NCI-H2107 treated with DMSO at 0.1 percent for 48 hours (cell line): ENCODE measurements around the gene EMC10.

Experiments
- DNase-seq: peaks from one replicate; lab custom pipeline; 2025; ENCODE audit not compliant: unreplicated experiment; lab: John Stamatoyannopoulos, UW

The EMC10 gene

GRCh38 chr19:50477751-50478515 lies 1.6 kb downstream of the EMC10 start:
- no peak for DNase-seq

- DNase-seq: no peak
These were observed 2.8 kb downstream of the EMC10 start for GRCh38 chr19:50478901-50479715.

GRCh38 chr19:50479761-50480251 lies 3.5 kb downstream of the EMC10 start:
- DNase-seq: no peak

GRCh38 chr19:50480281-50481111 lies 4.2 kb downstream of the EMC10 start:
- no peak for DNase-seq

- DNase-seq: no peak
These were observed 5.2 kb downstream of the EMC10 start for GRCh38 chr19:50481351-50482149.

- no peak for DNase-seq
These were observed 6.1 kb downstream of the EMC10 start for GRCh38 chr19:50482271-50482855.

- DNase-seq: no peak
These were observed 6.6 kb downstream of the EMC10 start for GRCh38 chr19:50482916-50483315.

- DNase-seq: no peak
These were observed 9.1 kb downstream of the EMC10 start for GRCh38 chr19:50485284-50485955.

GRCh38 chr19:50486823-50487515 lies 10.7 kb downstream of the EMC10 start:
- DNase-seq: no peak

- no peak for DNase-seq
These were observed 12.3 kb downstream of the EMC10 start for GRCh38 chr19:50488389-50489194.

- no peak for DNase-seq
These were observed 13.2 kb downstream of the EMC10 start for GRCh38 chr19:50489461-50490011.

GRCh38 chr19:50490411-50490811 lies 14.1 kb downstream of the EMC10 start:
- DNase-seq: no peak

GRCh38 chr19:50490991-50491472 lies 14.7 kb downstream of the EMC10 start:
- no peak for DNase-seq

GRCh38 chr19:50492303-50493052 lies 16.2 kb downstream of the EMC10 start:
- DNase-seq: no peak

GRCh38 chr19:50493171-50493570 lies 16.9 kb downstream of the EMC10 start:
- DNase-seq: no peak

GRCh38 chr19:50494186-50495019 lies 18.1 kb downstream of the EMC10 start:
- DNase-seq: no peak
